ENCODE data around the gene FCAMR. TPM values are rescaled to one million over a fixed set of nuclear protein-coding genes. Genes with fewer than 3 reads are reported as not detected.

Gene FCAMR
- total RNA-seq, 2 donors from 2014 or later = not detected

GRCh38 chr1:206933333-206933945 is 36.8 kb downstream of the FCAMR start:
- Histone ChIP-seq H3K4me1 (ENCODE audit: control insufficient read depth in 1 of 2, low read depth in 2 of 2) (no peaks in the 10 kb centered on the region), H3K36me3 (no peaks in the 10 kb centered on the region), H3K4me3 (no peak overlapping the region), H3K9me3 (no peaks in the 10 kb centered on the region), H3K27ac (no peak overlapping the region), H3K27me3 (replicated peaks; ENCODE audit: insufficient read depth) (no peaks in the 10 kb centered on the region)
- no peak for DNase-seq (ENCODE audit: low spot score)
- TF ChIP-seq, protein P1, sequence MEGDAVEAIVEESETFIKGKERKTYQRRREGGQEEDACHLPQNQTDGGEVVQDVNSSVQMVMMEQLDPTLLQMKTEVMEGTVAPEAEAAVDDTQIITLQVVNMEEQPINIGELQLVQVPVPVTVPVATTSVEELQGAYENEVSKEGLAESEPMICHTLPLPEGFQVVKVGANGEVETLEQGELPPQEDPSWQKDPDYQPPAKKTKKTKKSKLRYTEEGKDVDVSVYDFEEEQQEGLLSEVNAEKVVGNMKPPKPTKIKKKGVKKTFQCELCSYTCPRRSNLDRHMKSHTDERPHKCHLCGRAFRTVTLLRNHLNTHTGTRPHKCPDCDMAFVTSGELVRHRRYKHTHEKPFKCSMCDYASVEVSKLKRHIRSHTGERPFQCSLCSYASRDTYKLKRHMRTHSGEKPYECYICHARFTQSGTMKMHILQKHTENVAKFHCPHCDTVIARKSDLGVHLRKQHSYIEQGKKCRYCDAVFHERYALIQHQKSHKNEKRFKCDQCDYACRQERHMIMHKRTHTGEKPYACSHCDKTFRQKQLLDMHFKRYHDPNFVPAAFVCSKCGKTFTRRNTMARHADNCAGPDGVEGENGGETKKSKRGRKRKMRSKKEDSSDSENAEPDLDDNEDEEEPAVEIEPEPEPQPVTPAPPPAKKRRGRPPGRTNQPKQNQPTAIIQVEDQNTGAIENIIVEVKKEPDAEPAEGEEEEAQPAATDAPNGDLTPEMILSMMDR (IDR thresholded peaks at IDR 0.05) = peak; percentile 10
- no peak for ATAC-seq (ENCODE audit: insufficient number of reproducible peaks, low FRiP score, low read depth)

DNA sequence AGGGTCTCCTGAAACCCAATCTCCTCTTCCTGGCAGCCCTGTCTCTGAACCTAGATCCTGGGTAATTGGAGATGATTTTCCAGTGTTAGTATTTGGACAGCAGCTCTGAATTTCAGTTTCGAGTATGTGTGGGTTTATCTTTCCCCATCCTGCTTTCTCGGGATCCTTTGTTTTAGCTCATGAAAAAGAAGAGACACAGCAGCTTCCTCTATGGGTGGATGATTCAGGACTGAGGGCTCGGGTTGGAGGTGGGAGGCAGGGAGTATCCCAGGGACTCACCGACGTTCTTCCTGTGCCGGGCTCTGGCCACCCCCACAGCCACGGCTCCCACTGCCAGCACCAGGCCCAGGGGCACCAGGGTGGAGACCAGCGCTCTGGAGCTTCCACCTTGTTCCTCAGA is 38.1 kb downstream of the FCAMR start:
- no peaks in the 10 kb centered on the region for H3K9me3 ChIP-seq
- H3K27me3 ChIP-seq (replicated peaks; ENCODE audit: insufficient read depth) = no peaks in the 10 kb centered on the region
- DNase-seq (ENCODE audit: low spot score) (no peak), ATAC-seq (ENCODE audit: insufficient number of reproducible peaks, low FRiP score, low read depth) (no peak)
- no peak overlapping the region for H3K4me3 ChIP-seq
- TF ChIP-seq, protein P1 (IDR thresholded peaks at IDR 0.05) = no peak
- H3K4me1 ChIP-seq (ENCODE audit: control insufficient read depth in 1 of 2, low read depth in 2 of 2) = no peaks in the 10 kb centered on the region
- no peaks in the 10 kb centered on the region for H3K36me3 ChIP-seq
- no peak overlapping the region for H3K27ac ChIP-seq

GRCh38 chr1:206931709-206932108 is 38.6 kb downstream of the FCAMR start:
- Histone ChIP-seq H3K36me3 (no peaks in the 10 kb centered on the region), H3K9me3 (no peaks in the 10 kb centered on the region), H3K27ac (no peak overlapping the region), H3K4me3 (no peak overlapping the region), H3K27me3 (replicated peaks; ENCODE audit: insufficient read depth) (no peaks in the 10 kb centered on the region), H3K4me1 (ENCODE audit: control insufficient read depth in 1 of 2, low read depth in 2 of 2) (no peaks in the 10 kb centered on the region)
- TF ChIP-seq, protein P1 (IDR thresholded peaks at IDR 0.05) = no peak
- ATAC-seq (ENCODE audit: insufficient number of reproducible peaks, low FRiP score, low read depth) = no peak
- no peak for DNase-seq (ENCODE audit: low spot score)

GRCh38 chr1:206930210-206930798 is 40.0 kb downstream of the FCAMR start:
- no peak for DNase-seq (ENCODE audit: low spot score)
- Histone ChIP-seq H3K9me3 (no peaks in the 10 kb centered on the region), H3K27me3 (replicated peaks; ENCODE audit: insufficient read depth) (no peaks in the 10 kb centered on the region), H3K36me3 (no peaks in the 10 kb centered on the region), H3K4me1 (ENCODE audit: control insufficient read depth in 1 of 2, low read depth in 2 of 2) (no peaks in the 10 kb centered on the region), H3K27ac (no peak overlapping the region), H3K4me3 (no peak overlapping the region)
- ATAC-seq (ENCODE audit: insufficient number of reproducible peaks, low FRiP score, low read depth) = no peak
- TF ChIP-seq, protein P1 (IDR thresholded peaks at IDR 0.05) = no peak

DNA sequence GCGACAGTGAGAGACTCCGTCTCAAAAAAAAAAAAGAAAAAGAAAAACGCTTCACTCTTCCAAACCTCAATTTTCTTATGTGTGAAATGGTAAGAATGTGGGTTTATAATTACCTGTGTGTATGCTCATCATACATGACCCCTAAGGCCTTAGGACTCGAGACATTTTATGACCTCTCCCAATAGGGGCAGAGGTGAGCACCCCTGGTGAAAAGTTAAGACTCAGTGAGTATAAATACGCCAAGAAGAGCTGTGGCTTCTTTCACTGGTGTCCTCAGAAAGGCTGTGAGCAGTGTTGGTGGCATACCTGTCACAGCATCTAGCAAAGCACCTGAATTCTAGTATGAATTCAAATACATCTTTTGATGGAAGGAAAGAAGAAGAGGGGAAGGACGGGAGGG is 40.7 kb downstream of the FCAMR start:
- ATAC-seq (ENCODE audit: insufficient number of reproducible peaks, low FRiP score, low read depth) (no peak), DNase-seq (ENCODE audit: low spot score) (no peak)
- TF ChIP-seq, protein P1 (IDR thresholded peaks at IDR 0.05) = no peak
- H3K27me3 ChIP-seq (replicated peaks; ENCODE audit: insufficient read depth) = no peaks in the 10 kb centered on the region
- no peaks in the 10 kb centered on the region for H3K4me1 ChIP-seq (ENCODE audit: control insufficient read depth in 1 of 2, low read depth in 2 of 2)
- H3K9me3 ChIP-seq = no peaks in the 10 kb centered on the region
- no peaks in the 10 kb centered on the region for H3K36me3 ChIP-seq
- H3K27ac ChIP-seq = no peak overlapping the region
- H3K4me3 ChIP-seq = no peak overlapping the region
